WTC11 (cell line): ENCODE data around the gene NKAIN2. TPM values are rescaled to one million over a fixed set of nuclear protein-coding genes. Genes with fewer than 3 reads are reported as not detected.

Experiments
- ATAC-seq: fragments of 200-7000 bp; cut with Tn5 transposase; 2 replicates; pipeline ENCODE4 v1.10.0; 2021; ENCODE audit warnings: mild to moderate bottlenecking, moderate library complexity
- CTCF ChIA-PET: fragments of 300-600 bp; sonication (Branson Sonifier 250); formaldehyde crosslinking; loops from one replicate; lab custom pipeline; 2021; ENCODE audit warnings: antibody characterized with exemption; lab: Charles Lee
- POLR2A ChIA-PET: fragments of 350-600 bp; sonication (Branson Sonifier 250); formaldehyde crosslinking; loops from one replicate; lab custom pipeline; 2021; ENCODE audit warnings: antibody characterized with exemption; lab: Charles Lee
- DNase-seq: peaks from one replicate; pipeline ENCODE4 v3.0.0; 2021; ENCODE audit warnings: low spot score
- H3K27ac Mint-ChIP-seq: 2 replicates; pipeline ENCODE4 v1.8.0; 2021; ENCODE audit warnings: mixed read lengths
- H3K27me3 Mint-ChIP-seq: 2 replicates; pipeline ENCODE4 v1.8.0; 2021; ENCODE audit warnings: low read depth, mild to moderate bottlenecking, moderate library complexity, mixed read lengths
- H3K36me3 Mint-ChIP-seq: 2 replicates; pipeline ENCODE4 v1.8.0; 2021; ENCODE audit warnings: mixed read lengths
- H3K4me1 Mint-ChIP-seq: 2 replicates; pipeline ENCODE4 v1.8.0; 2022; ENCODE audit warnings: mixed read lengths
- H3K4me3 Mint-ChIP-seq: 2 replicates; pipeline ENCODE4 v1.8.0; 2021; ENCODE audit warnings: mild to moderate bottlenecking, moderate library complexity, mixed read lengths
- H3K9me3 Mint-ChIP-seq: 2 replicates; pipeline ENCODE4 v1.8.0; 2021; ENCODE audit warnings: mixed read lengths
- ATF6 ChIP-seq: sonication (generic); formaldehyde crosslinking; IDR thresholded peaks from 2 replicates; pipeline ENCODE4 v1.8.1; 2023; ENCODE audit warnings: mild to moderate bottlenecking, missing genetic modification reagents
- CREB1 ChIP-seq: sonication (generic); formaldehyde crosslinking; IDR thresholded peaks from 2 replicates; pipeline ENCODE4 v1.8.0; 2023; ENCODE audit warnings: mild to moderate bottlenecking, missing genetic modification reagents
- ELF4 ChIP-seq: sonication (generic); formaldehyde crosslinking; IDR thresholded peaks from 2 replicates; pipeline ENCODE4 v1.8.1; 2022; ENCODE audit warnings: low read depth, mild to moderate bottlenecking, moderate library complexity, missing genetic modification reagents
- ETV6 ChIP-seq: sonication (generic); formaldehyde crosslinking; IDR thresholded peaks from 2 replicates; pipeline ENCODE4 v1.8.1; 2022; ENCODE audit warnings: mild to moderate bottlenecking, missing genetic modification reagents
- GABPB1 ChIP-seq: sonication (generic); formaldehyde crosslinking; IDR thresholded peaks from 2 replicates; pipeline ENCODE4 v1.8.1; 2023; ENCODE audit warnings: mild to moderate bottlenecking, missing genetic modification reagents
- JUN ChIP-seq: sonication (generic); formaldehyde crosslinking; IDR thresholded peaks from 2 replicates; pipeline ENCODE4 v1.8.0; 2023; ENCODE audit warnings: mild to moderate bottlenecking, missing genetic modification reagents
- OVOL2 ChIP-seq: fragments of 250-450 bp; sonication (Bioruptor Pico); IDR thresholded peaks from 2 replicates; pipeline ENCODE4 v1.9.0; 2021; ENCODE audit warnings: mild to moderate bottlenecking, borderline replicate concordance
- RELA ChIP-seq: sonication (generic); formaldehyde crosslinking; IDR thresholded peaks from 2 replicates; pipeline ENCODE4 v1.8.1; 2022; ENCODE audit warnings: missing genetic modification reagents, mild to moderate bottlenecking, borderline replicate concordance
- TCF7 ChIP-seq: sonication (generic); formaldehyde crosslinking; IDR thresholded peaks from 2 replicates; pipeline ENCODE4 v1.8.0; 2022; ENCODE audit warnings: mild to moderate bottlenecking, low read depth, missing genetic modification reagents, moderate library complexity
- total RNA-seq: library from RNA; stranded (reverse); gene quantifications from 3 replicates; pipeline ENCODE4 v1.2.3, GENCODE V29; 2021
- TF ChIP-seq, protein P1 (sequence below): fragments of 250-450 bp; sonication (Bioruptor Pico); IDR thresholded peaks from 2 replicates; pipeline ENCODE4 v1.9.0; 2021; ENCODE audit warnings: mild to moderate bottlenecking, borderline replicate concordance
- TF ChIP-seq, protein P2 (sequence below): sonication (generic); formaldehyde crosslinking; IDR thresholded peaks from 2 replicates; pipeline ENCODE4 v1.8.0; 2023; ENCODE audit warnings: missing genetic modification reagents, mild to moderate bottlenecking, borderline replicate concordance
- TF ChIP-seq, protein P3 (sequence below): sonication (generic); formaldehyde crosslinking; IDR thresholded peaks from 2 replicates; pipeline ENCODE4 v1.8.0; 2023; ENCODE audit warnings: mild to moderate bottlenecking, missing genetic modification reagents
- TF ChIP-seq, protein P4 (sequence below): fragments of 200-600 bp; IDR thresholded peaks from 2 replicates; pipeline ENCODE4 v1.8.0; 2022; ENCODE audit warnings: antibody characterized with exemption
- TF ChIP-seq, protein P5 (sequence below): fragments of 250-450 bp; sonication (Bioruptor Pico); IDR thresholded peaks from 2 replicates; pipeline ENCODE4 v1.8.0; 2021; ENCODE audit warnings: mild to moderate bottlenecking
- TF ChIP-seq, protein P6 (sequence below): fragments of 250-450 bp; sonication (Bioruptor Pico); IDR thresholded peaks from 2 replicates; pipeline ENCODE4 v1.9.0; 2021; ENCODE audit warnings: mild to moderate bottlenecking

Gene NKAIN2
- total RNA-seq, 1 experiment from 2014 or later: 0.33 TPM

DNA sequence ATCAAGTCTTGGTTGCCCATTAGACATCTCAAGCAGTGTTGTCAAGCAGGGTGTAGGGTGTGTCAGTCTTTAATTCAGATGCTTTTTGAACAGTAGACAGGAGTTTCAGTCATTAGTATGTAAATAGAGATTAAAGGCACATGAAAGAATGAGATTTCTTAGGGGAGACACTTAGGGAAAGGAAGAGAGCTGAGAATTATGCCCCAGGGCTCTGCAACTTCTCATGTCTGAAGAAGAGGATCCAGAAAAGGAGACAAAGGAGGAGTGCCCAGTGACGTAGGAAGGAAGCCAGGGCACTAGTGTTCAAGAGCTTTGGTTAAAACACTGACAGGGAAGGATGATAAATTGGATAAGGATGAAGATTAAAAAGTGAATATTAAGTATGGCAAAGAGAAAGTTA is 569.7 kb downstream of the NKAIN2 start:
- no peaks in the 10 kb centered on the region for H3K9me3 Mint-ChIP-seq

More for the DNA sequence above, 569.7 kb downstream of the NKAIN2 start:
- DNase-seq (no peak), ATAC-seq (no peak)
- no peak for TF ChIP-seq CREB1
- TF ChIP-seq ELF4 (CRISPR knock-in tag): no peak
- no peak for TF ChIP-seq RELA (CRISPR knock-in tag)
- no peak for TF ChIP-seq JUN (CRISPR knock-in tag)
- no peak for TF ChIP-seq TCF7
- TF ChIP-seq, protein P1, sequence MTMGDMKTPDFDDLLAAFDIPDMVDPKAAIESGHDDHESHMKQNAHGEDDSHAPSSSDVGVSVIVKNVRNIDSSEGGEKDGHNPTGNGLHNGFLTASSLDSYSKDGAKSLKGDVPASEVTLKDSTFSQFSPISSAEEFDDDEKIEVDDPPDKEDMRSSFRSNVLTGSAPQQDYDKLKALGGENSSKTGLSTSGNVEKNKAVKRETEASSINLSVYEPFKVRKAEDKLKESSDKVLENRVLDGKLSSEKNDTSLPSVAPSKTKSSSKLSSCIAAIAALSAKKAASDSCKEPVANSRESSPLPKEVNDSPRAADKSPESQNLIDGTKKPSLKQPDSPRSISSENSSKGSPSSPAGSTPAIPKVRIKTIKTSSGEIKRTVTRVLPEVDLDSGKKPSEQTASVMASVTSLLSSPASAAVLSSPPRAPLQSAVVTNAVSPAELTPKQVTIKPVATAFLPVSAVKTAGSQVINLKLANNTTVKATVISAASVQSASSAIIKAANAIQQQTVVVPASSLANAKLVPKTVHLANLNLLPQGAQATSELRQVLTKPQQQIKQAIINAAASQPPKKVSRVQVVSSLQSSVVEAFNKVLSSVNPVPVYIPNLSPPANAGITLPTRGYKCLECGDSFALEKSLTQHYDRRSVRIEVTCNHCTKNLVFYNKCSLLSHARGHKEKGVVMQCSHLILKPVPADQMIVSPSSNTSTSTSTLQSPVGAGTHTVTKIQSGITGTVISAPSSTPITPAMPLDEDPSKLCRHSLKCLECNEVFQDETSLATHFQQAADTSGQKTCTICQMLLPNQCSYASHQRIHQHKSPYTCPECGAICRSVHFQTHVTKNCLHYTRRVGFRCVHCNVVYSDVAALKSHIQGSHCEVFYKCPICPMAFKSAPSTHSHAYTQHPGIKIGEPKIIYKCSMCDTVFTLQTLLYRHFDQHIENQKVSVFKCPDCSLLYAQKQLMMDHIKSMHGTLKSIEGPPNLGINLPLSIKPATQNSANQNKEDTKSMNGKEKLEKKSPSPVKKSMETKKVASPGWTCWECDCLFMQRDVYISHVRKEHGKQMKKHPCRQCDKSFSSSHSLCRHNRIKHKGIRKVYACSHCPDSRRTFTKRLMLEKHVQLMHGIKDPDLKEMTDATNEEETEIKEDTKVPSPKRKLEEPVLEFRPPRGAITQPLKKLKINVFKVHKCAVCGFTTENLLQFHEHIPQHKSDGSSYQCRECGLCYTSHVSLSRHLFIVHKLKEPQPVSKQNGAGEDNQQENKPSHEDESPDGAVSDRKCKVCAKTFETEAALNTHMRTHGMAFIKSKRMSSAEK (CRISPR knock-in tag): no peak
- no peak for TF ChIP-seq ATF6 (CRISPR knock-in tag)
- TF ChIP-seq ETV6 (CRISPR knock-in tag): no peak
- TF ChIP-seq GABPB1 (CRISPR knock-in tag): no peak
- TF ChIP-seq OVOL2 (CRISPR knock-in tag): no peak
- TF ChIP-seq, protein P2, sequence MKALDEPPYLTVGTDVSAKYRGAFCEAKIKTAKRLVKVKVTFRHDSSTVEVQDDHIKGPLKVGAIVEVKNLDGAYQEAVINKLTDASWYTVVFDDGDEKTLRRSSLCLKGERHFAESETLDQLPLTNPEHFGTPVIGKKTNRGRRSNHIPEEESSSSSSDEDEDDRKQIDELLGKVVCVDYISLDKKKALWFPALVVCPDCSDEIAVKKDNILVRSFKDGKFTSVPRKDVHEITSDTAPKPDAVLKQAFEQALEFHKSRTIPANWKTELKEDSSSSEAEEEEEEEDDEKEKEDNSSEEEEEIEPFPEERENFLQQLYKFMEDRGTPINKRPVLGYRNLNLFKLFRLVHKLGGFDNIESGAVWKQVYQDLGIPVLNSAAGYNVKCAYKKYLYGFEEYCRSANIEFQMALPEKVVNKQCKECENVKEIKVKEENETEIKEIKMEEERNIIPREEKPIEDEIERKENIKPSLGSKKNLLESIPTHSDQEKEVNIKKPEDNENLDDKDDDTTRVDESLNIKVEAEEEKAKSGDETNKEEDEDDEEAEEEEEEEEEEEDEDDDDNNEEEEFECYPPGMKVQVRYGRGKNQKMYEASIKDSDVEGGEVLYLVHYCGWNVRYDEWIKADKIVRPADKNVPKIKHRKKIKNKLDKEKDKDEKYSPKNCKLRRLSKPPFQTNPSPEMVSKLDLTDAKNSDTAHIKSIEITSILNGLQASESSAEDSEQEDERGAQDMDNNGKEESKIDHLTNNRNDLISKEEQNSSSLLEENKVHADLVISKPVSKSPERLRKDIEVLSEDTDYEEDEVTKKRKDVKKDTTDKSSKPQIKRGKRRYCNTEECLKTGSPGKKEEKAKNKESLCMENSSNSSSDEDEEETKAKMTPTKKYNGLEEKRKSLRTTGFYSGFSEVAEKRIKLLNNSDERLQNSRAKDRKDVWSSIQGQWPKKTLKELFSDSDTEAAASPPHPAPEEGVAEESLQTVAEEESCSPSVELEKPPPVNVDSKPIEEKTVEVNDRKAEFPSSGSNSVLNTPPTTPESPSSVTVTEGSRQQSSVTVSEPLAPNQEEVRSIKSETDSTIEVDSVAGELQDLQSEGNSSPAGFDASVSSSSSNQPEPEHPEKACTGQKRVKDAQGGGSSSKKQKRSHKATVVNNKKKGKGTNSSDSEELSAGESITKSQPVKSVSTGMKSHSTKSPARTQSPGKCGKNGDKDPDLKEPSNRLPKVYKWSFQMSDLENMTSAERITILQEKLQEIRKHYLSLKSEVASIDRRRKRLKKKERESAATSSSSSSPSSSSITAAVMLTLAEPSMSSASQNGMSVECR: no peak
- TF ChIP-seq, protein P3, sequence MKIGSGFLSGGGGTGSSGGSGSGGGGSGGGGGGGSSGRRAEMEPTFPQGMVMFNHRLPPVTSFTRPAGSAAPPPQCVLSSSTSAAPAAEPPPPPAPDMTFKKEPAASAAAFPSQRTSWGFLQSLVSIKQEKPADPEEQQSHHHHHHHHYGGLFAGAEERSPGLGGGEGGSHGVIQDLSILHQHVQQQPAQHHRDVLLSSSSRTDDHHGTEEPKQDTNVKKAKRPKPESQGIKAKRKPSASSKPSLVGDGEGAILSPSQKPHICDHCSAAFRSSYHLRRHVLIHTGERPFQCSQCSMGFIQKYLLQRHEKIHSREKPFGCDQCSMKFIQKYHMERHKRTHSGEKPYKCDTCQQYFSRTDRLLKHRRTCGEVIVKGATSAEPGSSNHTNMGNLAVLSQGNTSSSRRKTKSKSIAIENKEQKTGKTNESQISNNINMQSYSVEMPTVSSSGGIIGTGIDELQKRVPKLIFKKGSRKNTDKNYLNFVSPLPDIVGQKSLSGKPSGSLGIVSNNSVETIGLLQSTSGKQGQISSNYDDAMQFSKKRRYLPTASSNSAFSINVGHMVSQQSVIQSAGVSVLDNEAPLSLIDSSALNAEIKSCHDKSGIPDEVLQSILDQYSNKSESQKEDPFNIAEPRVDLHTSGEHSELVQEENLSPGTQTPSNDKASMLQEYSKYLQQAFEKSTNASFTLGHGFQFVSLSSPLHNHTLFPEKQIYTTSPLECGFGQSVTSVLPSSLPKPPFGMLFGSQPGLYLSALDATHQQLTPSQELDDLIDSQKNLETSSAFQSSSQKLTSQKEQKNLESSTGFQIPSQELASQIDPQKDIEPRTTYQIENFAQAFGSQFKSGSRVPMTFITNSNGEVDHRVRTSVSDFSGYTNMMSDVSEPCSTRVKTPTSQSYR (CRISPR knock-in tag): no peak
- TF ChIP-seq, protein P4, sequence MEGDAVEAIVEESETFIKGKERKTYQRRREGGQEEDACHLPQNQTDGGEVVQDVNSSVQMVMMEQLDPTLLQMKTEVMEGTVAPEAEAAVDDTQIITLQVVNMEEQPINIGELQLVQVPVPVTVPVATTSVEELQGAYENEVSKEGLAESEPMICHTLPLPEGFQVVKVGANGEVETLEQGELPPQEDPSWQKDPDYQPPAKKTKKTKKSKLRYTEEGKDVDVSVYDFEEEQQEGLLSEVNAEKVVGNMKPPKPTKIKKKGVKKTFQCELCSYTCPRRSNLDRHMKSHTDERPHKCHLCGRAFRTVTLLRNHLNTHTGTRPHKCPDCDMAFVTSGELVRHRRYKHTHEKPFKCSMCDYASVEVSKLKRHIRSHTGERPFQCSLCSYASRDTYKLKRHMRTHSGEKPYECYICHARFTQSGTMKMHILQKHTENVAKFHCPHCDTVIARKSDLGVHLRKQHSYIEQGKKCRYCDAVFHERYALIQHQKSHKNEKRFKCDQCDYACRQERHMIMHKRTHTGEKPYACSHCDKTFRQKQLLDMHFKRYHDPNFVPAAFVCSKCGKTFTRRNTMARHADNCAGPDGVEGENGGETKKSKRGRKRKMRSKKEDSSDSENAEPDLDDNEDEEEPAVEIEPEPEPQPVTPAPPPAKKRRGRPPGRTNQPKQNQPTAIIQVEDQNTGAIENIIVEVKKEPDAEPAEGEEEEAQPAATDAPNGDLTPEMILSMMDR: no peak
- TF ChIP-seq, protein P5, sequence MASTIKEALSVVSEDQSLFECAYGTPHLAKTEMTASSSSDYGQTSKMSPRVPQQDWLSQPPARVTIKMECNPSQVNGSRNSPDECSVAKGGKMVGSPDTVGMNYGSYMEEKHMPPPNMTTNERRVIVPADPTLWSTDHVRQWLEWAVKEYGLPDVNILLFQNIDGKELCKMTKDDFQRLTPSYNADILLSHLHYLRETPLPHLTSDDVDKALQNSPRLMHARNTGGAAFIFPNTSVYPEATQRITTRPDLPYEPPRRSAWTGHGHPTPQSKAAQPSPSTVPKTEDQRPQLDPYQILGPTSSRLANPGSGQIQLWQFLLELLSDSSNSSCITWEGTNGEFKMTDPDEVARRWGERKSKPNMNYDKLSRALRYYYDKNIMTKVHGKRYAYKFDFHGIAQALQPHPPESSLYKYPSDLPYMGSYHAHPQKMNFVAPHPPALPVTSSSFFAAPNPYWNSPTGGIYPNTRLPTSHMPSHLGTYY: no peak
- TF ChIP-seq, protein P6, sequence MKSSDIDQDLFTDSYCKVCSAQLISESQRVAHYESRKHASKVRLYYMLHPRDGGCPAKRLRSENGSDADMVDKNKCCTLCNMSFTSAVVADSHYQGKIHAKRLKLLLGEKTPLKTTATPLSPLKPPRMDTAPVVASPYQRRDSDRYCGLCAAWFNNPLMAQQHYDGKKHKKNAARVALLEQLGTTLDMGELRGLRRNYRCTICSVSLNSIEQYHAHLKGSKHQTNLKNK (CRISPR knock-in tag): no peak
- ChIA-PET POLR2A (no interaction called here), CTCF (no interaction called here)
- no peaks in the 10 kb centered on the region for H3K36me3 Mint-ChIP-seq
- H3K27ac Mint-ChIP-seq: no peak overlapping the region
- no peak overlapping the region for H3K4me3 Mint-ChIP-seq
- H3K27me3 Mint-ChIP-seq: no peaks in the 10 kb centered on the region
- H3K4me1 Mint-ChIP-seq: peaks cover 3% of the 10 kb centered on the region; the same call in 1 of the 2 replicates
